ENCODE results near the gene PROSER3.
"Not testable (repeated sequence)": the region's sequence is repeated elsewhere in the genome, so short reads cannot be mapped to it uniquely, and the experiment has no call there.

PROSER3 gene

DNA sequence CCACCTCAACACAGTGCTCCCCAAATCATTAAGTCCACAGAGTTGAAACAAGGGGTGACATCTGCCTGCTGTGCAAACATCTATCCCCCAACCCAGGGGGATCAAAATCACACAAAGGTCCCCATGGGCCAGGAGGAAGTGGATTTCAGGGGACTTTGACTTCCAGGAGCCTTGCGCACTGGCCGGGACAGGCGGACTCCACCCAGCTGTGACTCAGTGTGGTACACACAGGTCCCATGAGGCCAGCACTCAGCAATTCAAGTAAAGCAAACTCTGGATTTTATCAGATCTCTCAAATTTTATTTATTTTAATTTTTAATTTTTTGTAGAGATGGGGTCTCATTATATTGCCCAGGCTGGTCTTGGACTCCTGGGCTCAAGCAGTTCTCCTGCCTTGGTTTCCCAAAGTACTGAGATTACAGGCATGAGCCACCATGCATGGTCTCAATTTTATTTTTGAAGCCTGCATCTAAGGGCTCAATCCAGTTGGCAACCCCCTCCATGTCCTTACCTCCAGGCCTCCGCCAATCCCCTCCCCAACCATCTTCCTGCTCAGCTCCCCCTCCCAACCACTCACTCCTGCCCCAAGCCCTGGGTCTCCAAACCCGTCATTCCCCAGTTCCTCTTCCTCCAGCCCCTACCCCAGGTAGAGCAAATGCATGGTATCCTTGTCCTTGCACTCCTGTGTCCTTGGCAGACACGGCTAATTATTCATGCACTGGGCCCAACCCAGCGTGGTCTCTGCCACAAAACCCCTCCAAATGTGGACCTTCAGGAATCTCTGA lies 35.6 kb downstream of the PROSER3 start:
- TF ChIP-seq, protein P1, sequence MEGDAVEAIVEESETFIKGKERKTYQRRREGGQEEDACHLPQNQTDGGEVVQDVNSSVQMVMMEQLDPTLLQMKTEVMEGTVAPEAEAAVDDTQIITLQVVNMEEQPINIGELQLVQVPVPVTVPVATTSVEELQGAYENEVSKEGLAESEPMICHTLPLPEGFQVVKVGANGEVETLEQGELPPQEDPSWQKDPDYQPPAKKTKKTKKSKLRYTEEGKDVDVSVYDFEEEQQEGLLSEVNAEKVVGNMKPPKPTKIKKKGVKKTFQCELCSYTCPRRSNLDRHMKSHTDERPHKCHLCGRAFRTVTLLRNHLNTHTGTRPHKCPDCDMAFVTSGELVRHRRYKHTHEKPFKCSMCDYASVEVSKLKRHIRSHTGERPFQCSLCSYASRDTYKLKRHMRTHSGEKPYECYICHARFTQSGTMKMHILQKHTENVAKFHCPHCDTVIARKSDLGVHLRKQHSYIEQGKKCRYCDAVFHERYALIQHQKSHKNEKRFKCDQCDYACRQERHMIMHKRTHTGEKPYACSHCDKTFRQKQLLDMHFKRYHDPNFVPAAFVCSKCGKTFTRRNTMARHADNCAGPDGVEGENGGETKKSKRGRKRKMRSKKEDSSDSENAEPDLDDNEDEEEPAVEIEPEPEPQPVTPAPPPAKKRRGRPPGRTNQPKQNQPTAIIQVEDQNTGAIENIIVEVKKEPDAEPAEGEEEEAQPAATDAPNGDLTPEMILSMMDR (IDR thresholded peaks at IDR 0.05): no peak
- H3K9ac ChIP-seq: no peak overlapping the region
- H3K4me2 ChIP-seq (ENCODE audit: low read length): no peak overlapping the region
- H3K27ac ChIP-seq: no peak overlapping the region
- H3K4me3 ChIP-seq (ENCODE audit: low read depth, low read length): no peak overlapping the region
- H3K36me3 ChIP-seq (ENCODE audit: control insufficient read depth, insufficient read depth, low read length): no peaks in the 10 kb centered on the region
- H3K4me1 ChIP-seq: no peaks in the 10 kb centered on the region
- no peaks in the 10 kb centered on the region for H3K9me3 ChIP-seq (ENCODE audit: control insufficient read depth, low read length)
- H3K27me3 ChIP-seq (ENCODE audit: control insufficient read depth, insufficient read depth, low read length): no peaks in the 10 kb centered on the region
- H2AFZ ChIP-seq: no peak overlapping the region
- no peaks in the 10 kb centered on the region for H3K79me2 ChIP-seq

DNA sequence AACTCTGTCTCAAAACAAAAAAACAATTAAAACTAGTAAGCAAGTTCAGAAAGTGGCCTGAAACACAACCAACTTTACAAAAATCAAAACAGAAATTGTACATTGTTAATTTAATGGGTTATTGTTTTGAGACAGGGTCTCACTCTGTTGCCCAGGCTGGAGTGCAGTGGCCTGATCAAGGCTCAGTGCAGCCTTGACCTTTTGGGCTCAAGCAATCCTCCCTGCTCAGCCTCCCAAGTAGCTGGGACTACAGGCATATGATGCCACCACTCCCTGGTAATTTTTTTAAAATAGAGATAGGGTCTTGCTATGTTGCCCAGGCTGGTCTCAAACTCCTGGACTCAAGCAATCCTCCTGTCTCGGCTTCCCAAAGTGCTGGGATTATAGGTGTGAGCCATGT lies 37.6 kb downstream of the PROSER3 start:
- H3K27me3 ChIP-seq (ENCODE audit: control insufficient read depth, insufficient read depth, low read length); H3K27ac ChIP-seq: not testable (repeated sequence)

GRCh38 chr19:35796645-35797542 lies 38.9 kb downstream of the PROSER3 start:
- TF ChIP-seq, protein P1 (IDR thresholded peaks at IDR 0.05): no peak
- Histone ChIP-seq H3K4me2 (ENCODE audit: low read length) (no peak overlapping the region), H3K9ac (no peak overlapping the region), H3K4me3 (ENCODE audit: low read depth, low read length) (no peak overlapping the region), H3K27ac (no peak overlapping the region), H3K27me3 (ENCODE audit: control insufficient read depth, insufficient read depth, low read length) (no peaks in the 10 kb centered on the region), H3K36me3 (ENCODE audit: control insufficient read depth, insufficient read depth, low read length) (no peaks in the 10 kb centered on the region), H3K4me1 (no peaks in the 10 kb centered on the region), H3K9me3 (ENCODE audit: control insufficient read depth, low read length) (no peaks in the 10 kb centered on the region), H2AFZ (no peak overlapping the region), H3K79me2 (no peaks in the 10 kb centered on the region)

More for the DNA sequence above, 37.6 kb downstream of the PROSER3 start:
- not testable (repeated sequence) for H3K4me3 ChIP-seq (ENCODE audit: low read depth, low read length); H2AFZ ChIP-seq; H3K79me2 ChIP-seq; H3K9me3 ChIP-seq (ENCODE audit: control insufficient read depth, low read length); H3K4me2 ChIP-seq (ENCODE audit: low read length); H3K36me3 ChIP-seq (ENCODE audit: control insufficient read depth, insufficient read depth, low read length); H3K4me1 ChIP-seq; H3K9ac ChIP-seq

- no peak overlapping the region for H3K4me2 ChIP-seq (ENCODE audit: low read length)
- no peaks in the 10 kb centered on the region for H3K79me2 ChIP-seq
These were observed 39.7 kb downstream of the PROSER3 start for GRCh38 chr19:35797663-35798062.

GRCh38 chr19:35801828-35802227 lies 43.9 kb downstream of the PROSER3 start:
- Histone ChIP-seq H3K27me3 (ENCODE audit: control insufficient read depth, insufficient read depth, low read length) (no peaks in the 10 kb centered on the region), H3K4me2 (ENCODE audit: low read length) (no peak overlapping the region), H3K79me2 (no peaks in the 10 kb centered on the region), H3K36me3 (ENCODE audit: control insufficient read depth, insufficient read depth, low read length) (no peaks in the 10 kb centered on the region), H3K4me3 (ENCODE audit: low read depth, low read length) (no peak overlapping the region), H2AFZ (no peak overlapping the region), H3K9me3 (ENCODE audit: control insufficient read depth, low read length) (no peaks in the 10 kb centered on the region), H3K27ac (no peak overlapping the region), H3K9ac (no peak overlapping the region), H3K4me1 (no peaks in the 10 kb centered on the region)
- TF ChIP-seq, protein P1 (IDR thresholded peaks at IDR 0.05): no peak

More at GRCh38 chr19:35797663-35798062, 39.7 kb downstream of the PROSER3 start:
- no peaks in the 10 kb centered on the region for H3K9me3 ChIP-seq (ENCODE audit: control insufficient read depth, low read length)
- no peaks in the 10 kb centered on the region for H3K4me1 ChIP-seq
- no peaks in the 10 kb centered on the region for H3K27me3 ChIP-seq (ENCODE audit: control insufficient read depth, insufficient read depth, low read length)
- H3K36me3 ChIP-seq (ENCODE audit: control insufficient read depth, insufficient read depth, low read length): no peaks in the 10 kb centered on the region
- no peak overlapping the region for H3K9ac ChIP-seq
- peak overlapping the region; percentile 53 for H2AFZ ChIP-seq
- H3K4me3 ChIP-seq (ENCODE audit: low read depth, low read length): no peak overlapping the region
- TF ChIP-seq, protein P1 (IDR thresholded peaks at IDR 0.05): no peak
- no peak overlapping the region for H3K27ac ChIP-seq
